ENCODE measurements around the gene ZNF865.

- TF ChIP-seq SUZ12 (IDR thresholded peaks at IDR 0.05; ENCODE audit: extremely low read depth, insufficient read depth, insufficient read length) (no peak), YY1 (IDR thresholded peaks at IDR 0.05; ENCODE audit: insufficient read depth, insufficient read length) (no peak)
Measured at GRCh38 chr19:55660404-55660803, 55.0 kb downstream of the ZNF865 start.

Data from NT2/D1 (cell line).